Measurements from ENCODE around the gene MYO6.

The MYO6 gene

GRCh38 chr6:75770844-75771243 lies 21.8 kb downstream of the MYO6 start:
- no peak for DNase-seq

GRCh38 chr6:75775219-75775618 lies 26.2 kb downstream of the MYO6 start:
- DNase-seq, result no peak

DNA sequence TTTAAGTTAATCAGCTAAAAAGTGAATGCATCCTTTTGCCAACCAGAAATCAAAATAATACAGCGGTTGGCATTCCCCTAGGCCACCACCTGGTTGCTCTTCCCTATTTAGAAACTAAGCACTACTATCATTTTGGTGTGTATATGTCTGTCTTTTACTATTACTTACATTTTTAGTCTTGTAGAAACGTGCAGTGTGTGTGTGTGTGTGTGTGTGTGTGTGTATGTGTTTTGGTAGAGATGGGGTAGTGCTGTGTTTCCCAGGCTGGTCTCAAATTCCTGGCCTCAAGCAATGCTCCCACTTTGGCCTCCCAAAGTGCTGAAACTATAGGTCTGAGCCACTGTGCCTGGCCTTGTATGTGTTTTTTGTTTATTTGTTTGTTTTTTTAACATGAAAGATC lies 27.4 kb downstream of the MYO6 start:
- no peak for DNase-seq

- no peak for DNase-seq
These were observed 29.7 kb downstream of the MYO6 start for GRCh38 chr6:75778757-75779156.

GRCh38 chr6:75786152-75786551 lies 37.1 kb downstream of the MYO6 start:
- no peak for DNase-seq

DNA sequence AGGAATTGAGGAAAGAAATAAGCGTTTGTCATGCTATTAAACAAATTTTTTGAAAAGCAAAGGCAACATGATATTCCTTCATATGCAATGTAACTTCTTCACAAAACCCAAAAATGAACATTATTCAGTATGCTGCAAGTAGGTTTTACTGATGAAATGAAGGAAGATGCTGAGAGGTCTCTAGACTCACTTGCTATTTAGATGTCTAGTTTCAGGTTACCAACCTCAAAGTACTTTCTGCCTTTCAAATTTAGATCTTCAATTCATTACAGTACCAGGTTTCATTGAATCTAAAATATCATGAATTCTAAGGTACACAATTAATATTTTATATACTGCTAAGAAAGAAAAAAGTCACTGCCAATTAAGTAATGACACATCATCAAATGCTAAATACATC lies 39.9 kb downstream of the MYO6 start:
- DNase-seq, result no peak

DNA sequence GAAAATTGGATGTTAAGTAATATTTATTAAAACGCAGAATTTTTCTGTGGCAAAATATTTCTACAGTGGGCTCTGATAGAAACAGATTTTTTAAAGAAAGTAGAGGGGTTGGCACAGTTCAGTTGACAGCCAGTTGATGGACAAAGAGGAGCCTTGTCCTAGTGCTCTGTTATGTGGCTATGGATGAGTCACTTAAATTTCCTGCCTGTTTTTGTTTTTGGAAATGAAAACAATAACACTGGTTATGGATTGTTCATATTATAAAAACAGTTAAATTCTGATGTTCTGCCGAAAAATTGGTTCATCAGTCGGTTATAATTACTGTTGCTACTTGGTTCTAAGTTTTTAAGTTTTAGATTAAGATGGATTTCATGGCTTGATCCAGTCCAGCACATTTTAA lies 42.8 kb downstream of the MYO6 start:
- no peak for DNase-seq

DNA sequence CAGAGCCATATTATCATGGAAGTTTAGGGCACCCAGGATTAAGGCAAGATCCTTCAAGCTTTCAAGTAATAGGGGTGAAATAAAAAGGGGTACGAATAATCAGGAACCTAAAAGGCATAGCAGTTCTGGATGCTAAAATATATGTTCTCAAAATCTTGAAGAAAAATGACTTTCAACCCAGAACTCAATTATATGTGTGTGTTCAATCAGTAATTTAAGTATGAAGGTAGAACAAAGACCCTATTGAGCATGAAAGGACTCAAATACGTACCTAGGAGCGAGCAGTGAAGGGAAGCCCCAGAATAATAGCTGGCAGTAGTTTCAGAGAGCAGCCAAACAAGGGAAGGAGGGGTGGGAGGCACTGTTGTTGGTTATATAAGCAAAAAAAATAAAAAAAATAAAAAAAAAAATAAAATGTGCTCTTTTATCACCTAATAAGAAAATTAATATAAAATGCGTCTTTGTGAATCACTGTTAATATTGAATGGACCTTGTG lies 45.4 kb downstream of the MYO6 start:
- DNase-seq, result no peak

DNA sequence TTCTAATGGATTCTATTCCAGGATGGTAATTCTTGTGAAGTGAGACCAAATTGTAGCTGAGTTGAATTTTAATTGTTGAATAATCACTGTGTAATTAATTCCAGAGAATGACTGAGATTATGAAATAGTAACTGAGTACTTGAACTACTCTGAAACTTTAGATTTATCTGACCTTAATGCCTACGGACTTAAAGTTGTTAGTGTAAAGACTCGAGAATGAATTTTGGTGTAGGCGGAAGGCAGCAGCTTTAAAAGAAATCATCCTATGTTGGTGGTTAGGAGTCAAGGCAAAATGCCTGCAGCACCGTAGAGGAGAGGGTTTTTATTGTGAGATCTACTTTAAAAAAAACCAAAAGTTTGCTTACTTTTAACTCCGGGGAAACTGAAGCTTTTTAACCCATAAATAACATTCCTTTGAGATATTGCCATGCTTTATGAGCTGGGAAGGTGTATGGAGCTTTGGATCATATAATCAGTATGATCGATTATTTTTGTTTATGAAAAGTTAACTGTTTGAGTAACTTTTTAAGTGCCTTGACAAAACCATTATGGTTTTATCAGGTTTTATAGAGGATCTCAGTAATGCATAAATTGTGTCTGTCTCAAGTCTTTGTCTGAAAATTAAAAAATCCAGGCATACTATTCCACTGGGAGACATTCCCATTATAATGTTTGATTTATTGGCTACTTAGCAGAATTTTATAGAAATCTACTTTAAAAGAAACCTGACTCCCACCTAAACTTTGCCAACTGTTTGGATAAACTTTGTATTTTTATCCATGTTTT lies 46.1 kb downstream of the MYO6 start:
- DNase-seq, result no peak

DNA sequence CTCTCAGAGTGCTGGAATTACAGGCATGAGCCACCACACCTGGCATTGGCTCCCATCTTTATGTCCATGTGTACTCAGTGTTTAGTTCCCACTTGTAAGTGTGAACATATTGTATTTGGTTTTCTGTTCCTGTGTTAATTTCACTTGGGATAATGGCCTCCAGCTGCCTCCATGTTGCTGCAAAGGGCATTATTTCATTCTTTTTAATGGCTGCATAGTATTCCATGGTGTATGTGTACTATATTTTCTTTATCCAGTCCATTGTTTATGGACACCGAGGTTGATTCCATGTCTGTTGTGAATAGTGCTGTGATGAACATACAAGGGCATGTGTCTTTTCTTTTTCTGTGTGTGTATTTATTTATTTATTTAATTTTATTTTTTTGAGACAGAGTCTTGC lies 47.7 kb downstream of the MYO6 start:
- no peak for DNase-seq

DNA sequence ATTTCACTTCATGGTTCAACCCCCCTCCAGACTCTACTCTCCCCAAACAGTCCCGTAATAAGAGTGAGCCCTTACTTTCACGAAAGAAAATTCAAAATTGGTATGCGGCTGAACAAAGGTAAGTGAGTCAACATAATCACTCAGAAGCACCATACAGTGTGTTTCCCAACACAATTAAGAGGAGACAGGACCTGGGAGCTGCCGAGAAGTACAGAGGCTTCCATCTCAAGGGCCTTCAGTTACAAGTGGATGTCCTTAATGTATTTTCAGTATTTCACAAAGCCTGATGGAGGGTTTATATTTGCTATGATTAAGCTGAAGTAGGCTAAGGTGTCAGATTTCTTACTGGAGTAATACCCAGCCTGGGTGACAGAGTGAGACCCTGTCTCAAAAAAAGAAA lies 51.1 kb downstream of the MYO6 start:
- no peak for DNase-seq

GRCh38 chr6:75800708-75801505 lies 51.9 kb downstream of the MYO6 start:
- DNase-seq, result no peak

DNA sequence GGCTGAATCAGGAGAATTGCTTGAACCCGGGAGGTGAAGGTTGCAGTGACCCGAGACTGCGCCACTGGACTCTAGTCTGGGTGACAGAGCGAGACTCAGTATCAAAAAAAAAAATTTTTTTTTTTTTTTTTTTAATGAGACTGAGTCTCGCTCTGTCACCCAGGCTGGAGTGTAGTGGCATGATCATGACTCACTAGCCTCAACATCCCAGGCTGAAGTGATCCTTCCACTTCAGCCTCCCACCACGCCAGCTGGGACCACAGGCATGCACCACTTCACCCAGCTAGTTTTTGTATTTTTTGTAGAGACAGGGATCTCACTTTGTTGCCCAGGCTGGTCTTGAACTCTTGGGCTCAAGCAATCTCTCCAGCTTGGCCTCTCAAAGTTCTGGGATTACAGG lies 53.3 kb downstream of the MYO6 start:
- no peak for DNase-seq

DNA sequence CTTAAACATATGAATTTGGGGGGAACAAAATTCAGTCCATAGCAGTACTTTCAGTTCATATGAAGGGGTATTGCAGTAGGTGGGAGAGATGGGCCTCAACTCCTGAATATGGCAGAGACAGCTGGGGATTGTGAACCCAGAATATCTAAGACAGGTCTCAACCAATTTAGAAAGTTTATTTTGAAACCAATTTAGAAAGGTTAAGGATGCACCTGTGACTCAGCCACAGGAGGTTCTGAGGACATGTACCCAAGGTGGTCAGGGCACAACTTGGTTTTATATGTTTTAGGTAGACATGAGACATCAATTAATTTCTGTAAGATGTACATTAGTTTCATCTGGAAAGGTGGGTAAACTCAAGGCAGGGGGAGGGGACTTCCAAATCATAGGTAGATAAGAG lies 59.5 kb downstream of the MYO6 start:
- no peak for DNase-seq

DNA sequence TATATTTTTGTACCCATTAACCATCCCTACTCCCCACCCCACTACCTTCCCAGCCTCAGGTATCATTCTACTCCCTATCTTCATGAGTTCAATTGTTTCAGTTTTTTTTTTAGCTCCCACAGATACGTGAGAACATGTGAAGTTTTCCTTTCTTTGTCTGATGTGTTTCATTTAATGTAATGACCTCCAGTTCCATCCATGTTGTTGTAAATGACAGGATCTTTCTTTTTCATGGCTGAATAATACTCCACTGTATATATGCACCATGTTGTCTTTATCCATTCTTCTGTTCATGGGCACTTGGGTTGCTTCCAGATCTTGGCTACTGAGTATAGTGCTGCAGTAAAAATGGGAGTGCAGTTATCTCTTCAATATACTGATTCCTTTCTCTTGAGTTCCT lies 63.5 kb downstream of the MYO6 start:
- DNase-seq, result no peak

GRCh38 chr6:75813476-75814250 lies 64.6 kb downstream of the MYO6 start:
- no peak for DNase-seq

DNA sequence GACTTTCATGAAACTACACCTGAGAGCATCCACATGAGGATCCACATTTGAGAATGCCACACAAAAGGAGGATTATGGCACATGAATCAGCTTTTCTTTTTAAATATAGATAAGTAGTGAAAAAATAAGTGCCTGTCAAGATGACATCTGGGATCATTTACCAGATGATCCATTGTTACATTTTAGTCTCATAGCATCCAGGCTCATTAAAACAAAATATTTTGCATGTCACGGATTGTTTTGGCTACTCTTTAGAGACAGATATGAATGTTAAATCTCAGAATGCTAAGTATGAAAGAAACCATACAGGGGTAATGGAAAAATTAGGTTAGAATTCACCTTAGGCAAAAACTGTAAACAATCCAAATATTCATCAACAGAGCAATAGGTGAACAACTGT lies 66.7 kb downstream of the MYO6 start:
- DNase-seq, result no peak

- no peak for DNase-seq
These were observed 69.2 kb downstream of the MYO6 start for GRCh38 chr6:75818098-75818855.

- DNase-seq, result no peak
These were observed 70.9 kb downstream of the MYO6 start for GRCh38 chr6:75819776-75820487.

GRCh38 chr6:75824160-75824559 lies 75.1 kb downstream of the MYO6 start:
- DNase-seq, result no peak

DNA sequence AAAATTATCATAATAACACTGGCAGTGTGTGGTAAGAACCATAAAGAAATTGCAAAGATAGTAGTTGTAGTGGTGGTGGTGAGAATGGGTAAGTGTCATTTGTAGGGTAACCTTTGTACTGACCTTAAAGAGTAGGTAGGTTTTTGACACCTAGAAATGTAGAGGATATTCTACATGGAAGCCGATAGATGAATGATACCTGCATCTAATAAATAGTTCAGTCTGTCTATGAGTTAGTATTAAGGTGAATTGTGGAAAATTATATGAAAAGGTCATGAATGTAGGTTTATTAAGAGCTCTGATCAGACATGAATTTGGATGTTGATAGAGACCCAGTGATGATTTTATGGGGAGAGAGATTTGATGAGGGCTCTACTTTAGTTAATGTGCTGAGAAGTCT lies 78.1 kb downstream of the MYO6 start:
- no peak for DNase-seq

Measured in right forelimb (tissue), 1 donor.